Stimulated activated CD8-positive, alpha-beta memory T cell treated with anti-CD3 and anti-CD28 coated beads, Interleukin-12 subunit alpha, Interleukin-12 subunit beta, amount 100 ng/mL, for 24 hours (primary cell): Measurements from ENCODE around the gene SUSD1.
"Not testable (repeated sequence)": the region's sequence is repeated elsewhere in the genome, so short reads cannot be mapped to it uniquely, and the experiment has no call there.

Experiments used
- DNase-seq: peaks from one replicate; pipeline ENCODE4 v3.0.0-alpha.2; 2020; ENCODE audit errors: extremely low read depth

Gene SUSD1

DNA sequence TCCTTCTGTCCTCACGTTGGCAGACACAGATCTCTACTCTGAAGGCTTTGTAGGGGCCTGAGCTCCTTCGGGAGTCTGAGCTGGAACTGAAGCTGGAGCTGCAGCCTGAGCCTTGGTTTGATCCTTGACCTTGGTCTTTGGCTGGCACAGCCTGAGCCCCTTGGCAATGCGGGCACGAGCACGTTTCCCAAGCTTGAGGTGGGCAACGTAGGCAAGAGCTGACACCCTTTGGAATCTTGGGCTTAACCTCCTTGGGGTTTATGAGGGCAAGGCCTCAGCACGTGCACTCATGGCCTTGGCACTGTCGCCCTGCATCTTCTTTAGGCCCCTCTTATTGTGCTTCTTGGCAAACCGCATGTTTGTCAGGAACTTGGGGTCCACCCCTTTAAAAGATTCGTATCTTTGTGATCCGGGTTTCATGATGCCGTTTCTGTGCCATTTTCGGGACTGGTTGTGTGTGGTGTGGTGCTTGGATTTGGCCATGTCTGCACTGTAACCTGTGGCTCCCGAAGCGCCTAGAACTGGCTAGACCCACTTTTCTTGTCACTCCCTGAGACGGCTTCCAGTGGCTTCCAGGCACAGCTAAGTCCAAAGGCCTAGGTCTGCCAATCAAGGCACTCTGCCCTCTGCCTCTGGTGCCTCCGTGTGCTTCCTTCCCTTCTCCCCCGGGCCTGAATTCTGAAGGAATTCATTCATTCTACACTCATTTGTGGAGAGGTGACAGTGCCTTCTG, 1.4 kb downstream of the SUSD1 start:
- no peak for DNase-seq

GRCh38 chr9:112170968-112171367, 4.1 kb downstream of the SUSD1 start:
- DNase-seq: no peak

GRCh38 chr9:112170235-112170634, 4.9 kb downstream of the SUSD1 start:
- DNase-seq: no peak

DNA sequence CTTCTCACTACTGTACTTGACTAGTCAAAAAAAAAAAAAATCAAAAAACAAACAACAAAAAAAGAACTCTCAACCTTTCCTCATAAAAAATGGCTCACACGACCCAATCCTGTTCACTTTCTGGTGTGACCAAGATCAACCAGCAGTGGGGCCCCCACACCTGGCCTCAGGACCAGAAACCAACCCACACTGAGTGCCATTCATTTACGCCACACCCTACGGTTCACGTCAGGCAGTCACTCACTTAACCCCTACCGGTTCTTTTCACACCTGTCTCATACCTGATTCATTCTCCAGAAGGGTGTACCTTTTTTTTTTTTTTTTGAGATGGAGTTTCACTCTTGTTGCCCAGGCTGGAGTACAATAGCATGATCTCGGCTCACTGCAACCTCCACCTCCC, 5.7 kb downstream of the SUSD1 start:
- no peak for DNase-seq

GRCh38 chr9:112168197-112168596, 6.9 kb downstream of the SUSD1 start:
- DNase-seq: no peak

- DNase-seq: no peak
These were observed 8.6 kb downstream of the SUSD1 start for GRCh38 chr9:112166176-112167140.

DNA sequence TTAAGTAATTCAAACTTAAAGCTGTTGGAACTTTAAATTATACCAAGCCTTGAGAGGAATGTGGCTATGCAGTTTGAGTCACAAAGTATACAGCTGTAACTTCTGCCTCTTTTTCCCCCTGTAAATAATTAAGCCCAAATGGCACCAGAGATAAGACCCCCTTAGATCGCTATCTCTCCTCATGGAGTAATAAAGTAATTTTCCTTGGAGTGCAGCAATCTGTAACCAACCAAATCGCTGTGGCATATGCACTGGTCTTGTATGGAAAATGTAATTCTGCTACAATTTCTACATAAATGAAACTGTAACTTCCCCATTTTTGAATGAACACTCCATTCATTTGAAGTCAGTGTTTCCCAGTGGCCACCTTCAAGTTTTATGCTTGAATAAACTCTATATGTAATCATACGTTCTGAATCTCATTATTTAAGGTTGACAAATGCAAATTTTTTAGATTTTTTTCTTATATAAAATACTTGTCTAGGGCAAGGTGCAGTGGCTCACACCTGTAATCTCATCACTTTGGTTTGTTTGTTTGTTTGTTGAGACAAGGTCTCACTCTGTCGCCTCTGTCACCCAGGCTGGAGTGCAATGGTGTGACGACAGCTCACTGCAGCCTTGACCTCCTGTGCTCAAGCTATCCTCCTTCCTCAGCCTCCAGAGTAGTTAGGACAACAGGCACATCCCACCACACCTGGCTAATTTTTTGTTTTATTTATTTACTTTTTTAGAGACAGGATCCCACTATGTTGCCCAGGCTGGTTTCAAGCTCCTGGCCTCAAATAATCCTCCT, 12.3 kb downstream of the SUSD1 start:
- no peak for DNase-seq

GRCh38 chr9:112159781-112160180, 15.3 kb downstream of the SUSD1 start:
- no peak for DNase-seq

GRCh38 chr9:112158656-112159367, 16.3 kb downstream of the SUSD1 start:
- no peak for DNase-seq

DNA sequence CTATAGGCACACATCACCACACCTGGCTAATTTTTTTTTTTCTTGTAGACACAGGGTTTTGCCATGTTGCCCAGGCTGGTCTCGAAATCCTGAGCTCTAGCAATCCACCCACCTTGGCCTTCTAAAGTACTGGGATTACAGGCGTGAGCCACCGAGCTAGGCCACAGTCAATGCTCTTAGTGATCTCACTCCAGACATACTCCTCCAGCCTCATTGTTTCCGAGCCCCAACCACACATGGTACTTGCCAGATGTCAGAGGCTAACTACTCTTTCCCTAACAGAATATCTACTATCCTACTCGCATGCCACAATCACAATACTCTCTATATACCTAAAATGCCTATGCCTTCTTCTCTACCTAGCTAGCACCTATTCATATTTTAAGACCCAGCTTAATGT, 17.1 kb downstream of the SUSD1 start:
- no peak for DNase-seq

GRCh38 chr9:112157087-112157486, 18.0 kb downstream of the SUSD1 start:
- DNase-seq: no peak

DNA sequence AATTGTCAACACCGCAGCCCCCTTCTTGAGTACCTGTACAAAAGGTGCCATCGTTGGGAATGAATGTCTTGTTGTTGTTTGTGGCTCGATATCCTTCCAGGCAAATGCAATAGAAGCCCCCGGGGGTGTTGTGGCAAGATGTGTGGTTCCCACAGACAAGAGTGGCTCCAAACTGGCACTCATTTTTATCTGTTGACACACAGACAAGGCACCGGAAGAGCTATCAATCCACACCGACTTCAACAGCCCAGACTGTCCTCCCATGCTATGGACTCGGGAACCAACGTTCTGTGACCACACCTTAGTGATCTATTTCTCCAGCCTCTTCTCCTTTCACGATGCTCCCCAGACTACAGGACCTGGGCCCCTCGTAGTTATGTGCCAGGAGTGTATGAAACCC, 25.9 kb downstream of the SUSD1 start:
- no peak for DNase-seq

GRCh38 chr9:112145886-112146285, 29.2 kb downstream of the SUSD1 start:
- DNase-seq: no peak

DNA sequence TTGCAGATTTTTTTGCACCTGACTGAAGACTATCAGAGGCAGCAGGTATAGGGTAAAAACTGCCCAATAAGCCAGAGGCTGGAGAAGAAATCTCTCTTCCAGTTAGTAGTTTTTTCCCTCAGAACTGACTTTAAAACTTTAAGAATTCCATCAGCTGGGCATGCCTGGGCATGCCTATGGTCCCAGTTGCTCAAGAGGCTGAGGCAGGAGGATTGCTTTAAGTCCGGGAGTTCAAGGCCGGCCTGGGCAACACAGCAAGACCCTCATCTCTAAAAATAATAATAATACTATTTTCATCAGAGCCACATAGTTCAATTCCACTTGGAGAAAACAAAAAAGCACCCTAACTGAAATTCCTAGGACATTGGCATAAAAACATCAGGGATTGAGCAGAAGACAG, 30.3 kb downstream of the SUSD1 start:
- DNase-seq: no peak

- no peak for DNase-seq
These were observed 32.7 kb downstream of the SUSD1 start for GRCh38 chr9:112142420-112142819.

GRCh38 chr9:112140936-112141335, 34.2 kb downstream of the SUSD1 start:
- DNase-seq: no peak

DNA sequence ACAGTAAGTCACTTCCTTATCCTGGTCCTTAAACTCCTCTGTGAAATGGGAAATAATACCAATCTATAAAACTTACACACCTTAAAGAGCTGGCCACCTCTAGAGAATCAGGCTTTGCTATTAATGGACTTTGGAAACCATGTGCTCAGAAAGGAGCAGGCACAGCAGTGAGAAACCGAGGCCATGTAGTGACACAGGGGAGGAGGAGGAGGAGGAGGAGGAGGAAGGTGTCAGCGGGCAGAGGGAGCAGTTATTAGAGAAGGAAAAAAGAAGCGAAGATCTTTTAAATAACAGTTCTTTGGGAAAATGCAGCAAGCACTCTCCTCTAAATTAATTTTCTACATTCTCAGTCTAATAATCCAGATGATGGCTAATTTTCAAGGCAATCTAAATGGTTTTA, 38.0 kb downstream of the SUSD1 start:
- DNase-seq: no peak

- DNase-seq: no peak
These were observed 39.4 kb downstream of the SUSD1 start for GRCh38 chr9:112135706-112136105.

- DNase-seq: not testable (repeated sequence)
These were observed 41.3 kb downstream of the SUSD1 start for GRCh38 chr9:112133806-112134205.

GRCh38 chr9:112132356-112132755, 42.7 kb downstream of the SUSD1 start:
- DNase-seq: no peak

DNA sequence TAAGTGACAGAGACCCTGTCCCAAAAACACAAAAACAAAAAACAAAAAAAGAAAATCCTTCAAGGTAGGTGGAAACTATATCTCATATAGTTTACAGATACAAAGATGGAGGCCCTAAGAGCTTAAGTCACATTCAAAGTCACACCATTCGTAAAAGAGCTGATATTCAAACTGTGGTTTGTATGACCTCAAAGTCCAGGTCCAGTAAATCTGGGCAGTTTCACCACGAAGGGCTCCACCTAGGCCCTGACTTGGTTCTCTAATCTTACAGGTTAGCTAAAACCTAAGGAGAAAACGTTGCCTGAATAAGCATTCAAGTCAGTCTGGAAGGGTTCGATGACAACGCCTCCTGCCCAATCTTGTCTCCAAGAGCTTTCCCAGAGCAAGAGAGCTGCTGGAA, 44.1 kb downstream of the SUSD1 start:
- no peak for DNase-seq

DNA sequence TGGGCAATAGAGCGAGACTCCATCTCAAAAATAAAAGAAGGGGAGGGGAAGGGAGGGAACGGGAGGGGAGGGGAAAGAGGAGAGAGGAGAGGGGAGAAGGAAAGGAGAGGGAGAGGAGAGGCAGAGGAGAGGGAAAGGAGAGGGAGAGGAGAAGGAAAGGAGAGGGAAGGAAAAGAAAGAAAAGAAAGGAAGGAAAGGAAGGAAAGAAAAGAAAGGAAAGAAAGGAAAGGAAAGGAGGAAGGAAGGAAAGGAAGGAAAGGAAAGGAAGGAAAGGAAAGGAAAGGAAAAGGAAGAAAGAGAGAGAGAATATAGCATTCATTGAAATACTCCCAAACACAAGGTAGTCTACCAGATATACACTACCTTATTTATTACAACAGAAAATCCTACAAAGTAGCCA, 44.8 kb downstream of the SUSD1 start:
- no peak for DNase-seq
